HG02610 (cell line): Measurements from ENCODE around the gene CATSPERE.
"Not testable (repeated sequence)": the region's sequence is repeated elsewhere in the genome, so short reads cannot be mapped to it uniquely, and the experiment has no call there.

Experiments used
- ATAC-seq: cut with Tn5 transposase; IDR thresholded peaks from one replicate; pipeline ENCODE4 v1.9.1; 2021; ENCODE audit warnings: mild to moderate bottlenecking, moderate library complexity; ENCODE audit not compliant: unreplicated experiment

Gene CATSPERE

GRCh38 chr1:244660595-244660994 lies 199.5 kb downstream of the CATSPERE start:
- ATAC-seq, result no peak

GRCh38 chr1:244661569-244662312 lies 200.7 kb downstream of the CATSPERE start:
- not testable (repeated sequence) for ATAC-seq

- no peak for ATAC-seq
Measured at GRCh38 chr1:244662599-244662998, 201.5 kb downstream of the CATSPERE start.

- no peak for ATAC-seq
Measured at GRCh38 chr1:244664353-244664752, 203.3 kb downstream of the CATSPERE start.

GRCh38 chr1:244665771-244666217 lies 204.7 kb downstream of the CATSPERE start:
- ATAC-seq, result peak; percentile 95

GRCh38 chr1:244666672-244667418 lies 205.8 kb downstream of the CATSPERE start:
- ATAC-seq, result not testable (repeated sequence)

GRCh38 chr1:244667797-244668196 lies 206.7 kb downstream of the CATSPERE start:
- no peak for ATAC-seq

- no peak for ATAC-seq
Measured at GRCh38 chr1:244672946-244673682, 212.0 kb downstream of the CATSPERE start.

GRCh38 chr1:244674446-244674845 lies 213.4 kb downstream of the CATSPERE start:
- no peak for ATAC-seq

GRCh38 chr1:244675167-244675566 lies 214.1 kb downstream of the CATSPERE start:
- no peak for ATAC-seq

GRCh38 chr1:244678697-244679096 lies 217.6 kb downstream of the CATSPERE start:
- no peak for ATAC-seq

GRCh38 chr1:244680667-244681066 lies 219.6 kb downstream of the CATSPERE start:
- no peak for ATAC-seq

GRCh38 chr1:244682087-244682486 lies 221.0 kb downstream of the CATSPERE start:
- not testable (repeated sequence) for ATAC-seq
